Breast epithelium (tissue), 4 donors: Measurements from ENCODE around the gene ATG14. TPM values are rescaled to one million over a fixed set of nuclear protein-coding genes. Genes with fewer than 3 reads are reported as not detected.

ENCODE experiments used
- DNase-seq, 2 donors: peaks; one replicate each; pipeline ENCODE4 v3.0.0-alpha.2; 2019; ENCODE audit warnings: low spot score in 2 of 2
- H3K27ac ChIP-seq, 2 donors: fragments of 200-600 bp; sonication (generic) in 1 of 2; one replicate each; pipeline ENCODE4 v1.5.1; 2016 to 2019; ENCODE audit warnings: mild to moderate bottlenecking in 1 of 2
- H3K27me3 ChIP-seq, 2 donors: fragments of 200-600 bp; sonication (generic) in 1 of 2; one replicate each; pipeline versions ENCODE4 v1.5.1 to v1.6.0; 2017 to 2019; ENCODE audit warnings: control low read depth in 1 of 2, mild to moderate bottlenecking in 1 of 2
- H3K36me3 ChIP-seq: fragments of 200-600 bp; one replicate; pipeline ENCODE4 v1.5.1; 2019
- H3K4me1 ChIP-seq, 2 donors: fragments of 200-600 bp; sonication (generic); one replicate each; pipeline ENCODE4 v1.5.1; 2016 to 2019; ENCODE audit warnings: control low read depth in 1 of 2
- H3K4me3 ChIP-seq, 3 donors: fragments of 200-600 bp; sonication (generic); 1 replicate in 2 of 3; 2 replicates in 1 of 3; pipeline ENCODE4 v1.5.1; 2016 to 2019; ENCODE audit warnings: mild to moderate bottlenecking in 3 of 3, moderate library complexity in 2 of 3
- H3K9me3 ChIP-seq, 2 donors: fragments of 200-600 bp; sonication (generic) in 1 of 2; one replicate each; pipeline ENCODE4 v1.5.1; 2016 to 2019; ENCODE audit warnings: control low read depth in 1 of 2
- CTCF ChIP-seq, 3 donors: fragments of 450-650 bp; IDR thresholded peaks; one replicate each; pipeline ENCODE4 v1.5.1; 2016 to 2017; ENCODE audit warnings: antibody characterized with exemption in 3 of 3, mild to moderate bottlenecking in 3 of 3, moderate library complexity in 3 of 3
- POLR2A ChIP-seq: fragments of 450-650 bp; IDR thresholded peaks from one replicate; pipeline ENCODE4 v1.6.1; 2016; ENCODE audit warnings: antibody characterized with exemption, mild to moderate bottlenecking, moderate library complexity
- POLR2AphosphoS5 ChIP-seq, 3 donors: sonication (generic); formaldehyde crosslinking; IDR thresholded peaks; one replicate each; pipeline ENCODE4 v1.6.1; 2017; ENCODE audit warnings: antibody characterized with exemption in 3 of 3
- intact Hi-C: fragments of 100-400 bp; cut with DNase I; formaldehyde crosslinking; loops from one replicate; pipeline ENCODE4 v1.15.1; 2023; ENCODE audit warnings: low total_unique reads
- total RNA-seq, 3 donors: library from RNA; depleted of rRNA; stranded (reverse); fragments of >200 nt; gene quantifications; one replicate each; pipeline ENCODE4 v1.1.0, GENCODE V29; 2016

The ATG14 gene
- total RNA-seq, 3 donors from 2014 or later = 14.6 to 28.0 (median 16.1) TPM

GRCh38 chr14:55440385-55440784 is 28.8 kb upstream of the ATG14 start, which contains the start of gene TBPL2:
Gene TBPL2 (minus strand): TSS chr14:55440616. CDS start chr14:55440449, 167 bp downstream.
- Histone ChIP-seq H3K4me1 (no peaks in the 10 kb centered on the region), H3K27ac (no peak within 1 kb of the TSS), H3K4me3 (no peak within 1 kb of the TSS), H3K27me3 (no peaks in the 10 kb centered on the region), H3K9me3 (no peaks in the 10 kb centered on the region), H3K36me3 (no peaks in the 10 kb centered on the region)
- TF ChIP-seq POLR2AphosphoS5 (IDR thresholded peaks at IDR 0.05) = no peak
- DNase-seq = no peak
- intact Hi-C loops = no loop called here

- peak in 2 of 3 donors; percentile 66 to 70 for TF ChIP-seq CTCF (IDR thresholded peaks at IDR 0.05)
- no peak for TF ChIP-seq POLR2A
- Histone ChIP-seq H3K4me1 (no peaks in the 10 kb centered on the region), H3K27me3 (no peaks in the 10 kb centered on the region), H3K4me3 (no peak overlapping the region), H3K9me3 (no peaks in the 10 kb centered on the region), H3K36me3 (no peaks in the 10 kb centered on the region), H3K27ac (no peak overlapping the region)
- intact Hi-C loops = no loop called here
- DNase-seq = no peak
Measured at GRCh38 chr14:55438066-55438683, 26.5 kb upstream of the ATG14 start.

DNA sequence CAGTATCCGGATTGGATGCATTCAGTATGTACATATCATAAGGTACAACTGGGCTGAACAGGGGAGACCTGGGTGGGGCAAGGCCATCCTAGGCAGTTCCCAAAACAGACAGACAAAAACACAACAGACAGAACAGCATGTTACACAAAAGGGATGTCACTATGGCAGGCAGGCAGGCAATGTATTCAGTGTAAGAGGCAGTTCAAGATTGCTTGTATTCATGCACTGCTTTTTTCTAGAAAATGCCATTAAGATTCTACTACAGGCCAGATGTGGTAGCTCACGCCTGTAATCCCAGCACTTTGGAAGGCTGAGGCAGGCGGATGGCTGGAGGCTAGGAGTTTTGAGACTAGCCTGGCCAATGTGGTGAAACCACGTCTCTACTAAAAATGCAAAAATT is 25.3 kb upstream of the ATG14 start:
- Histone ChIP-seq H3K36me3 (no peaks in the 10 kb centered on the region), H3K4me3 (no peak overlapping the region), H3K4me1 (no peaks in the 10 kb centered on the region), H3K27ac (no peak overlapping the region), H3K9me3 (no peaks in the 10 kb centered on the region), H3K27me3 (no peaks in the 10 kb centered on the region)
- DNase-seq = no peak
- TF ChIP-seq POLR2A (no peak), POLR2AphosphoS5 (IDR thresholded peaks at IDR 0.05) (no peak), CTCF (IDR thresholded peaks at IDR 0.05) (no peak)
- intact Hi-C loops = no loop called here

DNA sequence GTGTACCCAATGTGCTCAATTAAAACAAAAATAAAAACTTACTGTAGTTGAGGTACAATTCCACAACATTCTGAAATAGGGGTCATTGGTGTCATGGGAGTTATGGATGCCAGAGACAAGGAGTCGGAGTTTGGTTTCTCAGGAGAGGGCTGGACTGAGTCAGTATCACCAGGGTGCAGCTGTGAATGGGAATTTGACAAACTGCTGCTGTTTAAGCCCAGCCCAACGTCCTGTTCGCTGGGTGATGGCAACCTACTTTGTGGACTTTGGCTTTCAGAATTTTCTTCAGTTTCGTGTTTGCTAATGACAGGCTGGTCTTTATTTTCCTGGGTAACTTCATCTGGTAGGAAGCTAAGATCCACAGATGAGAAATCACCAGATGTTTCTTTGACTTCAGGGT is 24.9 kb upstream of the ATG14 start:
- DNase-seq = no peak
- Histone ChIP-seq H3K27ac (no peak overlapping the region), H3K9me3 (no peaks in the 10 kb centered on the region), H3K27me3 (no peaks in the 10 kb centered on the region), H3K4me1 (no peaks in the 10 kb centered on the region), H3K4me3 (no peak overlapping the region), H3K36me3 (no peaks in the 10 kb centered on the region)
- intact Hi-C loops = no loop called here
- no peak for TF ChIP-seq CTCF (IDR thresholded peaks at IDR 0.05)
- no peak for TF ChIP-seq POLR2AphosphoS5 (IDR thresholded peaks at IDR 0.05)
- TF ChIP-seq POLR2A = no peak

- intact Hi-C loops = no loop called here
- Histone ChIP-seq H3K27me3 (no peaks in the 10 kb centered on the region), H3K36me3 (no peaks in the 10 kb centered on the region), H3K4me3 (no peak overlapping the region), H3K4me1 (no peaks in the 10 kb centered on the region), H3K9me3 (no peaks in the 10 kb centered on the region), H3K27ac (no peak overlapping the region)
- no peak for DNase-seq
- no peak for TF ChIP-seq POLR2A
- no peak for TF ChIP-seq POLR2AphosphoS5 (IDR thresholded peaks at IDR 0.05)
- TF ChIP-seq CTCF (IDR thresholded peaks at IDR 0.05) = no peak
Measured at GRCh38 chr14:55434805-55435174, 23.2 kb upstream of the ATG14 start.
